Adrenal gland (tissue), 19 donors: ENCODE data around the gene EEF1E1. TPM values are rescaled to one million over a fixed set of nuclear protein-coding genes. Genes with fewer than 3 reads are reported as not detected.

Experiments used
- DNase-seq, 7 donors: peaks; one replicate each; pipeline ENCODE4 v3.0.0-alpha.2; 2019 to 2020
- H3K27ac ChIP-seq, 5 donors: fragments of 200-600 bp; sonication (generic) in 4 of 5; 1 replicate in 3 of 5; 2 replicates in 2 of 5; pipeline versions ENCODE4 v1.5.1 to v1.8.0; 2016 to 2020; ENCODE audit warnings: mild to moderate bottlenecking in 1 of 5
- H3K27me3 ChIP-seq: fragments of 200-600 bp; 2 replicates; pipeline ENCODE4 v1.8.0; 2021
- H3K36me3 ChIP-seq, 2 donors: fragments of 200-600 bp; replicated peaks in 1 of 2; 1 replicate in 1 of 2; 2 replicates in 1 of 2; pipeline versions ENCODE4 v1.5.1 to v1.8.0; 2018 to 2022
- H3K4me1 ChIP-seq, 2 donors: fragments of 200-600 bp; replicated peaks in 1 of 2; 1 replicate in 1 of 2; 2 replicates in 1 of 2; pipeline versions ENCODE4 v1.5.1 to v1.8.0; 2018 to 2021
- H3K4me3 ChIP-seq, 4 donors: fragments of 200-600 bp; sonication (generic) in 3 of 4; one replicate each; pipeline ENCODE4 v1.5.1; 2016 to 2018
- H3K9me3 ChIP-seq, 3 donors: fragments of 200-600 bp; sonication (generic) in 1 of 3; replicated peaks in 1 of 3; 1 replicate in 2 of 3; 2 replicates in 1 of 3; pipeline versions ENCODE4 v1.5.1 to v1.8.0; 2016 to 2021
- CTCF ChIP-seq, 6 experiments: fragments of 450-650 bp in 4 of 6; fragments of 200-600 bp in 2 of 6; sonication (generic) in 1 of 6; IDR thresholded peaks; 1 replicate in 5 of 6; 2 replicates in 1 of 6; pipeline versions ENCODE4 v1.5.1 to v1.8.0; 2016 to 2021; ENCODE audit warnings: antibody characterized with exemption in 6 of 6, mild to moderate bottlenecking in 2 of 6, moderate library complexity in 1 of 6
- POLR2A ChIP-seq, 2 donors: fragments of 450-650 bp; IDR thresholded peaks; one replicate each; pipeline ENCODE4 v1.6.1; 2017; ENCODE audit warnings: antibody characterized with exemption in 2 of 2, mild to moderate bottlenecking in 2 of 2, moderate library complexity in 1 of 2
- WGBS, 4 donors: extraction: QIAGEN DNeasy Blood & Tissue Kit in 2 of 4; methylation state at CpG; one replicate each; pipeline versions ENCODE4 v1.1.5 to v1.1.7; 2013 to 2017; 5-methylcytosine and 5-hydroxymethylcytosine counted together
- intact Hi-C, 2 donors: fragments of 100-400 bp; cut with DNase I; formaldehyde crosslinking; loops; one replicate each; pipeline versions ENCODE4 v1.14.1 to v1.15.0; 2022 to 2023
- long read RNA-seq, 10 donors: library from polyadenylated mRNA in 3 of 10; unstranded in 2 of 10; stranded (forward) in 1 of 10; transcript quantifications; one replicate each; pipeline ENCODE4 v2.0.0 and lab custom pipeline, GENCODE V29; 2021 to 2026
- polyA plus RNA-seq, 3 donors: library from polyadenylated mRNA; stranded (reverse); fragments of 200-250 nt in 2 of 3; fragments of 350-450 nt in 1 of 3; fragmentation: Illumina TruSeq in 1 of 3; extraction: RNeasy Lipid Tissue Mini Kit (QIAGEN cat#74804) in 1 of 3; gene quantifications; one replicate each; pipeline ENCODE4 v1.2.3, GENCODE V29; 2013 to 2014
- total RNA-seq, 9 donors: library from RNA; depleted of rRNA in 4 of 9; stranded (reverse); fragments of >200 nt in 4 of 9; fragments of 120-200 nt in 1 of 9; fragmentation: NEBNext Ultra II Directional in 1 of 9; extraction: Animal tissue kit (Norgen Biotek cat#: 25700) in 1 of 9; gene quantifications; one replicate each; pipeline versions ENCODE4 v1.1.0 to v1.2.4, GENCODE V29; 2013 to 2023
- donor health status: healthy with polysubstance abuse.
- donor health status: Bipolar disorder and iron deficiency.
- donor health status: DM: yes; HTN: yes; CAD: no.
- donor health status: DM: no; HTN: no; CAD: no.
- donor health status: DM: no; HTN: no; CAD: no.
- donor health status: DM: yes; HTN: yes; CAD: no.

The EEF1E1 gene
- total RNA-seq (10 to 100 TPM; 18.1 to 95.8 (median 32.3) TPM), polyA plus RNA-seq (10 to 100 TPM; 18.3 to 72.9 (median 20.9) TPM)
- long read RNA-seq, donor 1, transcript EEF1E1-201 (4 exons, 1,077 nt), result major isoform, 90 of 150 reads
- long read RNA-seq, donor 1, transcript EEF1E1-205 (3 exons, 654 nt), result minor isoform, 6 of 150 reads
- long read RNA-seq, donor 1, partial matches to known transcripts, result 52 of 150 reads
- long read RNA-seq, donor 1, other reads (novel, unspliced or antisense), result 0 of 150 reads
- long read RNA-seq, donor 2, transcript EEF1E1-201 (4 exons, 1,077 nt), result major isoform, 32 of 69 reads
- long read RNA-seq, donor 2, partial matches to known transcripts, result 34 of 69 reads
- long read RNA-seq, donor 2, other reads (novel, unspliced or antisense), result 0 of 69 reads
- long read RNA-seq, donor 3, transcript EEF1E1-201 (4 exons, 1,077 nt), result major isoform, 55 of 78 reads
- long read RNA-seq, donor 3, partial matches to known transcripts, result 20 of 78 reads
- long read RNA-seq, donor 3, other reads (novel, unspliced or antisense), result 0 of 78 reads
- long read RNA-seq, donor 4, transcript EEF1E1-201 (4 exons, 1,077 nt), result major isoform, 38 of 46 reads
- long read RNA-seq, donor 4, partial matches to known transcripts, result 2 of 46 reads
- long read RNA-seq, donor 4, other reads (novel, unspliced or antisense), result 1 of 46 reads
- long read RNA-seq, donor 5, transcript EEF1E1-201 (4 exons, 1,077 nt), result major isoform, 42 of 49 reads
- long read RNA-seq, donor 5, partial matches to known transcripts, result 1 of 49 reads
- long read RNA-seq, donor 5, other reads (novel, unspliced or antisense), result 0 of 49 reads
- long read RNA-seq, donor 6, transcript EEF1E1-201 (4 exons, 1,077 nt), result major isoform, 29 of 44 reads
- long read RNA-seq, donor 6, partial matches to known transcripts, result 14 of 44 reads
- long read RNA-seq, donor 6, other reads (novel, unspliced or antisense), result 0 of 44 reads
- long read RNA-seq, donor 7, transcript EEF1E1-201 (4 exons, 1,077 nt), result major isoform, 22 of 45 reads
- long read RNA-seq, donor 7, partial matches to known transcripts, result 22 of 45 reads
- long read RNA-seq, donor 7, other reads (novel, unspliced or antisense), result 0 of 45 reads
- long read RNA-seq, donor 8, transcript EEF1E1-201 (4 exons, 1,077 nt), result major isoform, 69 of 130 reads
- long read RNA-seq, donor 8, partial matches to known transcripts, result 57 of 130 reads
- long read RNA-seq, donor 8, other reads (novel, unspliced or antisense), result 0 of 130 reads
- long read RNA-seq, donor 9, transcript EEF1E1-201 (4 exons, 1,077 nt), result major isoform, 45 of 70 reads
- long read RNA-seq, donor 9, partial matches to known transcripts, result 24 of 70 reads
- long read RNA-seq, donor 9, other reads (novel, unspliced or antisense), result 0 of 70 reads
- long read RNA-seq, donor 10, transcript EEF1E1-201 (4 exons, 1,077 nt), result major isoform, 20 of 44 reads
- long read RNA-seq, donor 10, partial matches to known transcripts, result 22 of 44 reads
- long read RNA-seq, donor 10, other reads (novel, unspliced or antisense), result 0 of 44 reads

- Histone ChIP-seq H3K4me1 (peaks cover 13 to 21% of the 10 kb centered on the region in 2 donors), H3K36me3 (no peaks in the 10 kb centered on the region), H3K9me3 (no peaks in the 10 kb centered on the region), H3K27me3 (no peaks in the 10 kb centered on the region), H3K4me3 (peak within 1 kb of the TSS; percentile 21 to 87 (median 69)), H3K27ac (peak within 1 kb of the TSS in 3 of 5 donors; percentile 35 to 71 (median 43))
- no peak for TF ChIP-seq CTCF (IDR thresholded peaks at IDR 0.05)
- TF ChIP-seq POLR2A (IDR thresholded peaks at IDR 0.05), result peak in 1 of 2 donors; percentile 52
- WGBS, 4 donors, result 1 to 2% (median 1%) methylated on average over 29 to 43 of the region's 43 CpGs
- peak; percentile 95 to 98 (median 97) for DNase-seq
- intact Hi-C loops, result no loop called here
Observed at GRCh38 chr6:8102122-8102958, at the start of gene EEF1E1. TSS of gene EEF1E1 (minus strand) at chr6:8102548. CDS start at chr6:8102521, 27 bp downstream.

GRCh38 chr6:8149350-8149749 is 47.0 kb upstream of the EEF1E1 start:
- no peaks in the 10 kb centered on the region for H3K4me1 ChIP-seq
- 77 to 96% (median 88%) methylated on average over 1 of the region's 1 CpG for WGBS, 4 donors
- H3K27me3 ChIP-seq, result no peaks in the 10 kb centered on the region
- H3K36me3 ChIP-seq, result no peaks in the 10 kb centered on the region
- H3K27ac ChIP-seq, result no peak overlapping the region
- TF ChIP-seq CTCF (IDR thresholded peaks at IDR 0.05) (no peak), POLR2A (IDR thresholded peaks at IDR 0.05) (no peak)
- no peaks in the 10 kb centered on the region for H3K9me3 ChIP-seq
- H3K4me3 ChIP-seq, result no peak overlapping the region
- intact Hi-C loops, result no loop called here
- no peak for DNase-seq

GRCh38 chr6:8143945-8144344 is 41.6 kb upstream of the EEF1E1 start:
- no peak for TF ChIP-seq POLR2A (IDR thresholded peaks at IDR 0.05)
- no peak for TF ChIP-seq CTCF (IDR thresholded peaks at IDR 0.05)
- no peaks in the 10 kb centered on the region for H3K9me3 ChIP-seq
- no peaks in the 10 kb centered on the region for H3K36me3 ChIP-seq
- 80 to 91% (median 89%) methylated on average over 2 of the region's 2 CpGs for WGBS, 4 donors
- H3K27me3 ChIP-seq, result no peaks in the 10 kb centered on the region
- H3K27ac ChIP-seq, result no peak overlapping the region
- intact Hi-C loops, result no loop called here
- H3K4me1 ChIP-seq, result no peaks in the 10 kb centered on the region
- H3K4me3 ChIP-seq, result no peak overlapping the region
- no peak for DNase-seq
